HPDE6-E6E7 (cell line): Measurements from ENCODE around the gene LIN7B.
"Not testable (repeated sequence)": the region's sequence is repeated elsewhere in the genome, so short reads cannot be mapped to it uniquely, and the experiment has no call there.

Experiments used
- DNase-seq: peaks from one replicate; pipeline ENCODE4 v3.0.0; 2011; ENCODE audit warnings: missing footprints; ENCODE audit errors: extremely low spot score

Gene LIN7B

GRCh38 chr19:49142866-49143335 lies 28.7 kb downstream of the LIN7B start:
- peak; percentile 68 for DNase-seq

GRCh38 chr19:49145573-49146407 lies 31.6 kb downstream of the LIN7B start:
- DNase-seq, result no peak

- not testable (repeated sequence) for DNase-seq
Measured at GRCh38 chr19:49146408-49146770, 32.2 kb downstream of the LIN7B start.

GRCh38 chr19:49148044-49148682 lies 34.0 kb downstream of the LIN7B start:
- DNase-seq, result no peak

- DNase-seq, result peak; percentile 96
Measured at GRCh38 chr19:49148784-49149651, 34.8 kb downstream of the LIN7B start.

GRCh38 chr19:49149652-49150105 lies 35.5 kb downstream of the LIN7B start:
- DNase-seq, result peak; percentile 58

GRCh38 chr19:49150106-49150943 lies 36.2 kb downstream of the LIN7B start:
- peak; percentile 74 for DNase-seq

- DNase-seq, result no peak
Measured at GRCh38 chr19:49150944-49151243, 36.7 kb downstream of the LIN7B start.

GRCh38 chr19:49151267-49152118 lies 37.3 kb downstream of the LIN7B start:
- peak; percentile 91 for DNase-seq

GRCh38 chr19:49152119-49152550 lies 38.0 kb downstream of the LIN7B start:
- no peak for DNase-seq

GRCh38 chr19:49153167-49153809 lies 39.1 kb downstream of the LIN7B start:
- no peak for DNase-seq

- no peak for DNase-seq
Measured at GRCh38 chr19:49154279-49154678, 40.1 kb downstream of the LIN7B start.

GRCh38 chr19:49155005-49155819 lies 41.0 kb downstream of the LIN7B start, which contains the start of gene HRC:
Gene HRC, minus strand, starts transcription at chr19:49155396. Its CDS starts 159 bp downstream, at chr19:49155237.
- no peak for DNase-seq

- no peak for DNase-seq
Measured at GRCh38 chr19:49155820-49156346, 41.7 kb downstream of the LIN7B start.

GRCh38 chr19:49157445-49158224 lies 43.5 kb downstream of the LIN7B start, which contains the start of gene TRPM4:
Gene TRPM4, plus strand, starts transcription at chr19:49157792. Its CDS starts 75 bp downstream, at chr19:49157867.
- peak; percentile 84 for DNase-seq

- no peak for DNase-seq
Measured at GRCh38 chr19:49160450-49161189, 46.5 kb downstream of the LIN7B start.

GRCh38 chr19:49161987-49162386 lies 47.8 kb downstream of the LIN7B start:
- DNase-seq, result no peak
